ENCODE results near the gene WDR35. TPM values are rescaled to one million over a fixed set of nuclear protein-coding genes. Genes with fewer than 3 reads are reported as not detected.

The WDR35 gene
- total RNA-seq, 1 experiment from 2014 or later = 16.7 TPM

- no peak overlapping the region for H3K4me3 Mint-ChIP-seq
- no peak overlapping the region for H3K4me2 ChIP-seq (ENCODE audit: insufficient read depth, insufficient read length, low read length)
- H2BK20ac ChIP-seq (ENCODE audit: low read depth, low read length, poor library complexity, severe bottlenecking) = no peak overlapping the region
- no peaks in the 10 kb centered on the region for H3K9me3 Mint-ChIP-seq
- no peaks in the 10 kb centered on the region for H3K23me2 ChIP-seq (ENCODE audit: insufficient read length, low read depth, low read length, poor library complexity, severe bottlenecking)
- no peak overlapping the region for H4K91ac ChIP-seq (ENCODE audit: insufficient read length, low read depth, low read length)
- no peak overlapping the region for H2AFZ ChIP-seq (ENCODE audit: low read length)
- H3K18ac ChIP-seq (ENCODE audit: insufficient read length, low read depth, low read length) = no peak overlapping the region
- H3K14ac ChIP-seq (ENCODE audit: insufficient read depth, low read length) = no peak overlapping the region
- no peaks in the 10 kb centered on the region for H3K79me2 ChIP-seq (ENCODE audit: insufficient read depth, low read length)
- no peaks in the 10 kb centered on the region for H3K27me3 ChIP-seq (ENCODE audit: insufficient read depth, low read length)
- no peak overlapping the region for H2BK15ac ChIP-seq (ENCODE audit: low read depth, low read length)
- H2BK5ac ChIP-seq (ENCODE audit: insufficient read length, low read length) = no peak overlapping the region
- DNase-seq = no peak
- H3K9ac ChIP-seq (ENCODE audit: extremely low read depth, insufficient read length, low read length) = no peak overlapping the region
- H3K27ac ChIP-seq (ENCODE audit: insufficient read length, low read depth, low read length) = no peak overlapping the region
- H3K27me3 Mint-ChIP-seq (ENCODE audit: low read depth) = peaks cover 6% of the 10 kb centered on the region
- no peak overlapping the region for H4K5ac ChIP-seq (ENCODE audit: insufficient read length, low read depth, low read length)
- no peaks in the 10 kb centered on the region for H3K4me1 ChIP-seq (ENCODE audit: insufficient read depth, low read length)
- no peak overlapping the region for H3T11ph ChIP-seq (ENCODE audit: low read length)
- H2BK12ac ChIP-seq (ENCODE audit: insufficient read length, low read depth, low read length) = no peak overlapping the region
- H3K27ac Mint-ChIP-seq = no peak overlapping the region; a peak in 1 of 7 replicates
- no peaks in the 10 kb centered on the region for H3K9me3 ChIP-seq (ENCODE audit: control insufficient read depth, low read depth, low read length)
- no peak overlapping the region for H3K4ac ChIP-seq (ENCODE audit: low read depth, low read length)
- H3K56ac ChIP-seq (ENCODE audit: insufficient read length, low read depth, low read length) = no peak overlapping the region
- H2AK5ac ChIP-seq (ENCODE audit: insufficient read length, low read length) = no peak overlapping the region
- no peak overlapping the region for H4K8ac ChIP-seq (replicated peaks; ENCODE audit: insufficient read length, low read depth, low read length)
- H2BK120ac ChIP-seq (ENCODE audit: low read depth, low read length, poor library complexity, severe bottlenecking) = no peak overlapping the region
- H3K4me1 Mint-ChIP-seq = peaks cover 7 to 16% of the 10 kb centered on the region in 2 experiments
- no CpG with 5 or more reads among the region's 4 CpGs for WGBS (ENCODE audit: extremely low coverage, insufficient read length, low lambda C conversion rate)
- H3K23ac ChIP-seq (ENCODE audit: insufficient read length, low read depth, low read length) = no peak overlapping the region
- no peaks in the 10 kb centered on the region for H4K20me1 ChIP-seq (ENCODE audit: control insufficient read depth, insufficient read depth, insufficient read length)
- no peaks in the 10 kb centered on the region; a peak in 1 of 7 replicates for H3K36me3 Mint-ChIP-seq (ENCODE audit: insufficient read depth in 1 of 3, low read depth in 3 of 3)
- no peaks in the 10 kb centered on the region for H3K79me1 ChIP-seq (ENCODE audit: insufficient read depth, low read depth, low read length, poor library complexity, severe bottlenecking)
- no peak for TF ChIP-seq CTCF (conservative IDR thresholded peaks at IDR 0.05)
These were observed 101.1 kb downstream of the WDR35 start for GRCh38 chr2:19888831-19889230.

All from H9 (cell line).